NT2/D1 (cell line): Measurements from ENCODE around the gene LRP2BP.

Experiments
- YY1 ChIP-seq: IDR thresholded peaks from 2 replicates; pipeline ENCODE4 v1.6.1; 2011; ENCODE audit not compliant: insufficient read length, insufficient read depth
- ZNF274 ChIP-seq: IDR thresholded peaks from 2 replicates; pipeline ENCODE4 v1.6.1; 2011; ENCODE audit warnings: mild to moderate bottlenecking, low read depth, low read length

- TF ChIP-seq ZNF274: no peak
- TF ChIP-seq YY1: no peak
Observed at GRCh38 chr4:185346975-185347601, 48.6 kb downstream of the LRP2BP start.
